Sciatic nerve (tissue), 2 donors: Measurements from ENCODE around the gene CCT8L2. TPM values are rescaled to one million over a fixed set of nuclear protein-coding genes. Genes with fewer than 3 reads are reported as not detected.
"Not testable (repeated sequence)": the region's sequence is repeated elsewhere in the genome, so short reads cannot be mapped to it uniquely, and the experiment has no call there.

Experiments
- ATAC-seq: fragments of 200-7000 bp; cut with Tn5 transposase; one replicate; pipeline ENCODE4 v1.9.1; 2020; ENCODE audit warnings: mild to moderate bottlenecking, moderate library complexity
- DNase-seq: peaks from one replicate; pipeline ENCODE4 v3.0.0-alpha.2; 2020; ENCODE audit warnings: low spot score
- intact Hi-C: fragments of 100-400 bp; cut with DNase I; formaldehyde crosslinking; loops from one replicate; pipeline ENCODE4 v1.14.2; 2022
- total RNA-seq: library from RNA; stranded (reverse); fragmentation: NEBNext Ultra II Directional; extraction: Animal tissue kit (Norgen Biotek cat#: 25700); gene quantifications from one replicate; pipeline ENCODE4 v1.2.1, GENCODE V29; 2021
- donor health status: DM: no; HTN: no; CAD: no.
- donor health status: DM: no; HTN: no; CAD: no.

Gene CCT8L2
- total RNA-seq, result not detected

- intact Hi-C loops, DNase-seq, ATAC-seq: not testable (repeated sequence)
Observed at GRCh38 chr22:16592710-16593109, at the start of gene CCT8L2. Gene CCT8L2, minus strand, starts transcription at chr22:16592810. Its CDS starts 260 bp downstream, at chr22:16592550.

GRCh38 chr22:16635442-16635841 lies 42.8 kb upstream of the CCT8L2 start:
- not testable (repeated sequence) for ATAC-seq

GRCh38 chr22:16634092-16634491 lies 41.5 kb upstream of the CCT8L2 start:
- DNase-seq, intact Hi-C loops, ATAC-seq: not testable (repeated sequence)

More at GRCh38 chr22:16635442-16635841, 42.8 kb upstream of the CCT8L2 start:
- DNase-seq, intact Hi-C loops: not testable (repeated sequence)

- DNase-seq, ATAC-seq, intact Hi-C loops: not testable (repeated sequence)
Observed at GRCh38 chr22:16628476-16628875, 35.9 kb upstream of the CCT8L2 start.

- ATAC-seq, intact Hi-C loops, DNase-seq: not testable (repeated sequence)
Observed at GRCh38 chr22:16625018-16625417, 32.4 kb upstream of the CCT8L2 start.

- ATAC-seq, DNase-seq, intact Hi-C loops: not testable (repeated sequence)
Observed at GRCh38 chr22:16623595-16623994, 31.0 kb upstream of the CCT8L2 start.

- intact Hi-C loops, ATAC-seq, DNase-seq: not testable (repeated sequence)
Observed at GRCh38 chr22:16617516-16617915, 24.9 kb upstream of the CCT8L2 start.

GRCh38 chr22:16616390-16616938 lies 23.9 kb upstream of the CCT8L2 start:
- intact Hi-C loops, DNase-seq, ATAC-seq: not testable (repeated sequence)

GRCh38 chr22:16615606-16616245 lies 23.1 kb upstream of the CCT8L2 start:
- intact Hi-C loops, DNase-seq, ATAC-seq: not testable (repeated sequence)

- intact Hi-C loops, result no loop called here
- ATAC-seq (peak; percentile 49), DNase-seq (no peak)
Observed at GRCh38 chr22:16609548-16610261, 17.1 kb upstream of the CCT8L2 start.

GRCh38 chr22:16608931-16609330 lies 16.3 kb upstream of the CCT8L2 start:
- DNase-seq (no peak), ATAC-seq (peak; percentile 64)
- intact Hi-C loops, result no loop called here

GRCh38 chr22:16604257-16604998 lies 11.8 kb upstream of the CCT8L2 start:
- ATAC-seq, DNase-seq, intact Hi-C loops: not testable (repeated sequence)

- DNase-seq, intact Hi-C loops, ATAC-seq: not testable (repeated sequence)
Observed at GRCh38 chr22:16603770-16604242, 11.2 kb upstream of the CCT8L2 start.

- no peak for ATAC-seq
Observed at GRCh38 chr22:16603448-16603768, 10.8 kb upstream of the CCT8L2 start.

GRCh38 chr22:16602728-16603447 lies 10.3 kb upstream of the CCT8L2 start:
- ATAC-seq, result peak; percentile 14
- DNase-seq, intact Hi-C loops: not testable (repeated sequence)

More at GRCh38 chr22:16603448-16603768, 10.8 kb upstream of the CCT8L2 start:
- intact Hi-C loops, result no loop called here
- no peak for DNase-seq

GRCh38 chr22:16602224-16602727 lies 9.7 kb upstream of the CCT8L2 start:
- DNase-seq, ATAC-seq, intact Hi-C loops: not testable (repeated sequence)

GRCh38 chr22:16601437-16602223 lies 9.0 kb upstream of the CCT8L2 start:
- ATAC-seq (peak; percentile 68), DNase-seq (peak; percentile 59)
- intact Hi-C loops, result no loop called here
